ENCODE data around the gene P2RX4. TPM values are rescaled to one million over a fixed set of nuclear protein-coding genes. Genes with fewer than 3 reads are reported as not detected.
"Not testable (repeated sequence)": the region's sequence is repeated elsewhere in the genome, so short reads cannot be mapped to it uniquely, and the experiment has no call there.

The P2RX4 gene
- total RNA-seq, 1 experiment from 2014 or later = 6.1 TPM

- H3K27me3 ChIP-seq = no peaks in the 10 kb centered on the region
- no peaks in the 10 kb centered on the region for H3K9me3 ChIP-seq (replicated peaks)
- no peak overlapping the region for H3K4me3 ChIP-seq
- H3K27ac ChIP-seq = no peak overlapping the region
- no peaks in the 10 kb centered on the region for H3K36me3 ChIP-seq
- no peak for DNase-seq
- H3K4me1 ChIP-seq = no peaks in the 10 kb centered on the region
These were observed 27.6 kb upstream of the P2RX4 start for GRCh38 chr12:121182222-121182893.

- Histone ChIP-seq H3K27ac (no peak overlapping the region), H3K4me3 (no peak overlapping the region), H3K9me3 (replicated peaks) (no peaks in the 10 kb centered on the region), H3K36me3 (no peaks in the 10 kb centered on the region), H3K4me1 (peaks cover under 1% of the 10 kb centered on the region), H3K27me3 (no peaks in the 10 kb centered on the region)
- DNase-seq = no peak
These were observed 25.5 kb upstream of the P2RX4 start for GRCh38 chr12:121184425-121184824.

- DNase-seq = no peak
- H3K9me3 ChIP-seq (replicated peaks) = no peaks in the 10 kb centered on the region
These were observed 24.7 kb upstream of the P2RX4 start for GRCh38 chr12:121184984-121185889.

GRCh38 chr12:121186826-121187225 lies 23.1 kb upstream of the P2RX4 start:
- Histone ChIP-seq H3K27me3 (no peaks in the 10 kb centered on the region), H3K4me1 (peaks cover 19% of the 10 kb centered on the region), H3K9me3 (replicated peaks) (no peaks in the 10 kb centered on the region), H3K4me3 (no peak overlapping the region), H3K36me3 (no peaks in the 10 kb centered on the region), H3K27ac (no peak overlapping the region)
- no peak for DNase-seq

More at GRCh38 chr12:121184984-121185889, 24.7 kb upstream of the P2RX4 start:
- Histone ChIP-seq H3K27ac (no peak overlapping the region), H3K4me3 (no peak overlapping the region), H3K4me1 (peaks cover 8% of the 10 kb centered on the region), H3K27me3 (no peaks in the 10 kb centered on the region), H3K36me3 (no peaks in the 10 kb centered on the region)

GRCh38 chr12:121187501-121187900 lies 22.4 kb upstream of the P2RX4 start:
- Histone ChIP-seq H3K27me3 (no peaks in the 10 kb centered on the region), H3K36me3 (no peaks in the 10 kb centered on the region), H3K4me1 (peaks cover 24% of the 10 kb centered on the region), H3K4me3 (no peak overlapping the region), H3K27ac (no peak overlapping the region), H3K9me3 (replicated peaks) (no peaks in the 10 kb centered on the region)
- no peak for DNase-seq

GRCh38 chr12:121188227-121188626 lies 21.7 kb upstream of the P2RX4 start:
- no peak for DNase-seq
- peaks cover 31% of the 10 kb centered on the region for H3K4me1 ChIP-seq
- no peak overlapping the region for H3K27ac ChIP-seq
- no peak overlapping the region for H3K4me3 ChIP-seq
- no peaks in the 10 kb centered on the region for H3K36me3 ChIP-seq
- H3K27me3 ChIP-seq = no peaks in the 10 kb centered on the region
- no peaks in the 10 kb centered on the region for H3K9me3 ChIP-seq (replicated peaks)

GRCh38 chr12:121189131-121189530 lies 20.8 kb upstream of the P2RX4 start:
- H3K4me3 ChIP-seq = no peak overlapping the region
- H3K27ac ChIP-seq = no peak overlapping the region
- DNase-seq = no peak
- no peaks in the 10 kb centered on the region for H3K27me3 ChIP-seq
- H3K9me3 ChIP-seq (replicated peaks) = no peaks in the 10 kb centered on the region
- peaks cover 34% of the 10 kb centered on the region for H3K4me1 ChIP-seq
- no peaks in the 10 kb centered on the region for H3K36me3 ChIP-seq

GRCh38 chr12:121189619-121190155 lies 20.2 kb upstream of the P2RX4 start:
- peak; percentile 30 to 50 for DNase-seq
- Histone ChIP-seq H3K4me3 (no peak overlapping the region), H3K4me1 (peaks cover 34% of the 10 kb centered on the region), H3K9me3 (replicated peaks) (no peaks in the 10 kb centered on the region), H3K36me3 (no peaks in the 10 kb centered on the region), H3K27me3 (no peaks in the 10 kb centered on the region), H3K27ac (peak overlapping the region; percentile 64)

GRCh38 chr12:121190523-121191031 lies 19.4 kb upstream of the P2RX4 start:
- peak overlapping the region; percentile 64 for H3K27ac ChIP-seq
- peak; percentile 51 to 56 for DNase-seq

GRCh38 chr12:121191151-121191550 lies 18.8 kb upstream of the P2RX4 start:
- Histone ChIP-seq H3K27me3 (no peaks in the 10 kb centered on the region), H3K4me3 (no peak overlapping the region), H3K36me3 (no peaks in the 10 kb centered on the region), H3K27ac (peak overlapping the region; percentile 64), H3K4me1 (peaks cover 34% of the 10 kb centered on the region), H3K9me3 (replicated peaks) (no peaks in the 10 kb centered on the region)
- no peak for DNase-seq

More at GRCh38 chr12:121190523-121191031, 19.4 kb upstream of the P2RX4 start:
- no peaks in the 10 kb centered on the region for H3K9me3 ChIP-seq (replicated peaks)
- peaks cover 34% of the 10 kb centered on the region for H3K4me1 ChIP-seq
- no peaks in the 10 kb centered on the region for H3K27me3 ChIP-seq
- H3K4me3 ChIP-seq = no peak overlapping the region
- no peaks in the 10 kb centered on the region for H3K36me3 ChIP-seq

- Histone ChIP-seq H3K4me3 (no peak overlapping the region), H3K27me3 (no peaks in the 10 kb centered on the region), H3K9me3 (replicated peaks) (no peaks in the 10 kb centered on the region), H3K27ac (no peak overlapping the region), H3K4me1 (peaks cover 14% of the 10 kb centered on the region), H3K36me3 (no peaks in the 10 kb centered on the region)
- no peak for DNase-seq
These were observed 13.0 kb upstream of the P2RX4 start for GRCh38 chr12:121196902-121197301.

GRCh38 chr12:121198949-121199348 lies 11.0 kb upstream of the P2RX4 start:
- H3K4me1 ChIP-seq = peaks cover 11% of the 10 kb centered on the region
- H3K36me3 ChIP-seq = no peaks in the 10 kb centered on the region
- no peaks in the 10 kb centered on the region for H3K27me3 ChIP-seq
- no peaks in the 10 kb centered on the region for H3K9me3 ChIP-seq (replicated peaks)
- H3K4me3 ChIP-seq = no peak overlapping the region
- DNase-seq = no peak
- H3K27ac ChIP-seq = no peak overlapping the region

GRCh38 chr12:121201140-121201539 lies 8.8 kb upstream of the P2RX4 start:
- not testable (repeated sequence) for H3K36me3 ChIP-seq; H3K27me3 ChIP-seq; H3K4me3 ChIP-seq; H3K9me3 ChIP-seq (replicated peaks); H3K27ac ChIP-seq; DNase-seq
- peaks cover 11% of the 10 kb centered on the region for H3K4me1 ChIP-seq

GRCh38 chr12:121202407-121203355 lies 7.2 kb upstream of the P2RX4 start:
- H3K9me3 ChIP-seq (replicated peaks) = no peaks in the 10 kb centered on the region
- no peak overlapping the region for H3K4me3 ChIP-seq
- peaks cover 11% of the 10 kb centered on the region for H3K4me1 ChIP-seq
- DNase-seq = no peak
- no peaks in the 10 kb centered on the region for H3K27me3 ChIP-seq
- H3K36me3 ChIP-seq = no peaks in the 10 kb centered on the region
- H3K27ac ChIP-seq = no peak overlapping the region

Data from SJCRH30 (cell line).